ENCODE results near the gene PHLDA2.

GRCh38 chr11:2940921-2941821 is 12.0 kb upstream of the PHLDA2 start:
- TF ChIP-seq POLR2A (IDR thresholded peaks at IDR 0.05) = no peak
- no peak for TF ChIP-seq CTCF (IDR thresholded peaks at IDR 0.05)
